Measurements from ENCODE around the gene SEH1L.
A peak's percentile ranks its signal among the peaks of the same experiment; 100 is the strongest.
"Not testable (repeated sequence)": the region's sequence is repeated elsewhere in the genome, so short reads cannot be mapped to it uniquely, and the experiment has no call there.

Gene SEH1L

GRCh38 chr18:12946549-12947284, 1.1 kb upstream of the SEH1L start:
- no peak for DNase-seq

DNA sequence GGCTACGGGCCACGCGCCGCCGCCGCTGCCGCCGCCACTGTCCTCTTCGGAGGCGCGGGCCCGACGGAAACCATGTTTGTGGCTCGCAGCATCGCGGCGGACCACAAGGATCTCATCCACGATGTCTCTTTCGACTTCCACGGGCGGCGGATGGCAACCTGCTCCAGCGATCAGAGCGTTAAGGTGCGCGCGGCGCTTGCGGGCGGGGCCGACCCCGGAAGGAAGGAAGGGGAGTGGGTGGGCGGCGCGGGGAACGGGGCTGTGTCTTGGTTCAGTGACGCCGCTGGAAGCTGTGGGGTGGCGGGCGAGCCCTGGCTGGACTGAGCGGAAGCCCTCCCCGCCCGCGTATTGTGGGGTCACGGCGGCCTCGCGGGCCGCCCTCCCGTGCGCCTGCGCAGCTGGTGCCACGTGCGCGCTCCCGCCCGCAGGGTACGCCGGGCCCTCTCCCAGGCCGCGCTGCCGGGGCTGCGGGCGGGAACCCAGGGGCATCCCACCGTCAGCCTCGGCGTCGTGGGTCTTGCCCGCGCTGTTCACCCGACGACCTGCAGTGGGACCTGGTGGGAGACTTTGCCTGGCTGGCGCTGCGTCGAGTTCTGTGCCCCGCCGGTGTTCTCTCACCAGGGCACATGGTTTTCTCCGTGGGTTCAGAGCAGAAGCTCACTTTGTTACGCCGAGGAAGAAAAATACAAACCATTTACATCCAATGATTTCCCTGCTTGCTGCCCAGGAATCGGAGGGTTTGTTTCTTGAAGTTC, 416 bp downstream of the SEH1L start:
- peak; percentile 98 for DNase-seq

GRCh38 chr18:12958478-12958877, 10.7 kb downstream of the SEH1L start:
- DNase-seq, result no peak

DNA sequence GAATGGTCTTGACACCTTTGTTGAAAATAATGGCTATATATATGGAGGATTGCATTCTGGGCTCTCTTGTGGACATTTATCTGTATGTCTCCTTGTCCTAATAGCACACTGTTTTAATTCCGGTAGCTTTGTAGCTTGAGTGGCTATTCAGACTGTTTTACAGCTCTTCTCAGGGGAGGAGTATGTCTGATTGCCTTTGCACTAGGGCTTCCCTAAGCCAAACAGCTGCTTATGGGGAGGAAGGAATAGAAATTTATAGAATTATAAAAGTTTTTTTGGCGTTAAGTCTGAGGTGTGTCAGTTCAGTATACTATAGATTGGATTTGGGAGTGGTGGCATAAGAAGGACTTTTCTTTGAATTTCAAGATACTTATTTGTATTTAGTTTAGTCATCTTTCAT, 12.6 kb downstream of the SEH1L start:
- DNase-seq, result no peak

- DNase-seq, result no peak
These were observed 13.1 kb downstream of the SEH1L start for GRCh38 chr18:12960853-12961397.

GRCh38 chr18:12963069-12963468, 15.3 kb downstream of the SEH1L start:
- no peak for DNase-seq

DNA sequence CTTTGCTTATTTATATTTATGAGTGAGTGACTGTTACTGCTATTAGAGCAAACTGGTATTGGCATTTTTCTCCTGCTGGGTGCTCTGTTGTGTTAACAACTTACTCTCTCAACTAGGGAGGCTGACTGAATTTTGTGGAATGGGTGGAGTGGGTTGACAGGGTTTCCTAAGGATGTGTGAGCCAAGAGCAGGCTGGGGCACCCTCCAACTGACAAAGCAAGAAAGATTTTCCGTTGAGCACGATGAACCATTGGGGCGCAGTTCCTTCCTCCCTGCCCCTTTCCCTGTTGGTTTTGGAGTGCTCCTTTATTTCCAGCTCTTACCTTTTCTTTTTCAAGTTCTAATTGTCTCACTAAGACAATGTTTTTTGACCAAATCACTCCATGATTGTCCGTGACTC, 20.3 kb downstream of the SEH1L start:
- DNase-seq, result no peak

DNA sequence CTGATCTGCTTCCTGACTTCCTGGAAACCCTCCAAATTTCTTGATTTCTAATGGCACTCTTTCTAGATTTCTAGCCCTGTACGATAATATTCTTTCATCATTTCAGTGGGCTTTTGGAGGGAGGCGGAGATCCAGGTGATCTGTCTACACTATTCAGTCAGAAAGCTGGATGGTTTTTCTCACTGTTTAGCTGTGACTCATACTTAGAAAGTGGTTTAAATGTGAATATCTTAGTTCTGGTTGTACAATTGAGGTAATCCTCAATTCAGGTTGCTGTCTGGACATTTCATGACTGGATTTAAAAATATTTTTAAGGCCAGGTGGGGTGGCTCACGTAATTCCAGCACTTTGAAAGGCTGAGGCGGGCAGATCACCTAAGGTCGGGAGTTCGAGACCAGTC, 20.8 kb downstream of the SEH1L start:
- DNase-seq, result no peak

- no peak for DNase-seq
These were observed 25.9 kb downstream of the SEH1L start for GRCh38 chr18:12973562-12974213.

DNA sequence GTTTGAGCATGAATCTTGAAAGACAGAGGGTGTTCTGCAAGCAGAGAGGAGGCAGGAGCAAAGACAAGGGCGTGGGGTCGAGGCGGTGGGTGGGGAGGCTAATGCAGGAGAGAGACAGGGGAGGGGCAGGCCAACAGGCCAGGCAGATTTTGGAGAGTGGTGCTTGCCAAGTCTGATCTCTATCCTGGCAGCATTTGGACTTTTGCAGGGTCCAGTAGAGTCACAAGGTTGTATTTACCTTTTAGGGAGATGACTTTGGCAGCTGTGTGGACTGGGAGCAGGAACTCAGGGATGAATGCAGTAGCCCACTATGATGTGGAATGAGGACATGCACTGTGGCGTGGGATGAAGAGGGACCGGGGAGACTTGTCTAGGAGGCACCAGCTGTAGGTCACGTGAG, 27.7 kb downstream of the SEH1L start:
- no peak for DNase-seq

GRCh38 chr18:12976305-12976704, 28.5 kb downstream of the SEH1L start:
- no peak for DNase-seq

GRCh38 chr18:12980065-12980464, 32.3 kb downstream of the SEH1L start:
- not testable (repeated sequence) for DNase-seq

GRCh38 chr18:12989397-12990122, 41.7 kb downstream of the SEH1L start:
- DNase-seq, result no peak

- no peak for DNase-seq
These were observed 42.3 kb downstream of the SEH1L start for GRCh38 chr18:12990123-12990475.

DNA sequence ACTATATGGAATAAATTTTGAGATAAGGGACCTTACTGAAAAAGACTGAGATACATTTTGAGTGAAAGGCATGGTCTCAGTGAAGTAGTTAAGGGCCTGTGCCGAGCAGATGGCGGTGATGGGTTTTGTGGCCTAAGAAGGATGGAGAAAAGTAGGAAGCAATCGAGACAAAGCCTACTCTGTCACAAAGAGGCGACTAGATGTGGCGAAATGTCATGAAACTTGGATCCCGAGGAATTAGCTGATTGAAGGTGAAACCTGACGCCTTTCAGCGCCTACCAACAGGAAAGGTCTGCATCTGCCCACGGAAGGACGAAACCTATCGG, 42.8 kb downstream of the SEH1L start:
- no peak for DNase-seq

DNA sequence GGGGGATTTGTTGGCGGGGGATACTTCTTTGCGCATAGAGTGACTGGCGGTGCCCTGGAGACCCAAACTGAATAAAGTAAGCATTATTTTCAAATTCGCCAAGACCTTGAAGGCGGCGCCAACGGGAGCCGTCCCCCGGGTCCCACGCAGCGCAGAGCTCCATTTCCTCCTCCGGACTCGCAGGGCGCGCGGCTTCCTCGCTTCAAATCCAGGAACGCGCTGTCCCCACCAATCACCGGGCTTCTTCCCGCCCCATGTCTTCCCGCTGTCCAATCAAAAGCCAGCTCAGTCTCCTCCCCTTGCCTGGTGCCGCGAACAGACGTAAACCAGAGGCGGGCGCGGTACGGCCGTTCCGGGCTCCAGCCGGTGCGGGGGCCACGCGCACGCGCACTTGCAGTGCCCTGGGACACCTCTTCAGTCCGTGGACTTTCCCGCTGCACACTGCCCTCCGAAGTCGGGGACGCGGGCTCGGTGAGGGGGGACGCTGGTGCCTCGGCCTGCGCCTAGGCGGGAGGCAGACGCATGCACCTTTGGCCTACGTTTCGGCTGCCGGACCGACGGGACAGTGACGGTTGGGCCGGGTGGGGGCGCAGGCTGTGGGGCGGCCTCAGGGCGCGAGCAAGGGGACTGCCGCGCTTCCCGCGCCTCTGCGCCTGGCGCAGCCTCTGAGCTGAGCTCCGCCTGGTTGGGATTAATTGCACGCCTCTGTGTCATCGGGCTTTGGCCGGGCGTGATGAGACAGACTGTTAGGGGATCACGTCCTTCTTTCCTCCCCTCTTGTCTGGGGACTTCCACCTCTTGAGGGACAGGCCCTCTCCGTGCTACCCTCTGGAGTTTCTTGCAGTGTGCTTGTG, 43.4 kb downstream of the SEH1L start, which contains the start of gene CEP192:
Gene CEP192, plus strand, starts transcription at position 396 of the 854 bp plus-strand sequence. CDS start 8,063 bp downstream, outside the sequence.
- peak; percentile 96 for DNase-seq

DNA sequence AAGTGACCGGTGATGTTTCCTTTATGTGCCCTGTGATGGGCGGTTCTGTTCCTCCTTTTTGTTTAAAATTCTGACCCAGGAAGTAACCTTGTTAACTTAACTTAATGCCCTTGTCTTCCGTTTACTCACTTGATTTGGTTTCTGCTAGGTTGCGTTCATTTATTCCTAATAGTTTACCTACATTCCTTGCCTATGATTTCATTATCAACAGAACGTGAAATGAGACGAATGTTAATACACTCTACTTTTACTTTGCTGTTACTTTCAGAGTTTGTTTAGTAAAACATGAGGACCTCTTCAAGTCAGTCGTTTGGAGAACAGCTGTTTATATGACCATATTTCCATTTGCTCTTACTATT, 44.0 kb downstream of the SEH1L start:
- no peak for DNase-seq

- no peak for DNase-seq
These were observed 45.6 kb downstream of the SEH1L start for GRCh38 chr18:12993439-12993838.

- DNase-seq, result no peak
These were observed 47.6 kb downstream of the SEH1L start for GRCh38 chr18:12995424-12995823.

- no peak for DNase-seq
These were observed 48.2 kb downstream of the SEH1L start for GRCh38 chr18:12995952-12996477.

DNA sequence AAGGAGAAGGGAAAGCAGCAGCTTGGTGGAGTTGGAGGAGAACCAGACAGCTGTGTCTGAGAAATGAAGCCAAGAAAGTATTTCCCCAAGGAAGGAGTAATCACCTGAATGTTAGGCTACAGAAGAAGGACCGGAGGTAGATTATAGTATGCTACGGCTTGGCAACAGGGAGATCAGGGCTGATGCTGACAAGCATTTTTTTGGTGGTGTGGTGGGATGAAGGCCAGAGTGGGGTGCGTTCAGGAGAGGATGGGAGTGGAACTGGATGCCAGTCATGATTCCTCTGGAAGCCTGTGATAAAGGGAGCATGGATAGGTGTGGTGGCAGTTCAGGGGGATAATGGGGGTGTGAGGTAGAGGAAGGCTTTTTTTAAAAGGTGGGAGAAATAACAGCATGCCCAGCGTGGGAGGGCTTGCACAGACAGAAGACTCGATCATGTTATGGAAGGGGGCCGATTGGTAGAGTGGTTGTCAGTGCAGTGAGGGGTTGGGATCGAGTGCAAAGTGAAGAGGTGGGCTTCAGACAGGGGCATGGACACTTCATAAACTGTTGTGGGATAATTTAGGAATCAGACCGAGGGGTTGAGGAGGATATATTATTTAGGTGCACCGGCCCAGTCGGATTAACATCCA, 49.0 kb downstream of the SEH1L start:
- DNase-seq, result no peak
